ENCODE results near the gene CCDC17. TPM values are rescaled to one million over a fixed set of nuclear protein-coding genes. Genes with fewer than 3 reads are reported as not detected.

CCDC17 gene
- total RNA-seq, 2 experiments from 2014 or later, result 0.62 to 1.0 TPM

GRCh38 chr1:45647248-45648021 lies 23.6 kb upstream of the CCDC17 start:
- Mint-ChIP-seq H3K36me3 (ENCODE audit: low read depth) (peaks cover 4% of the 10 kb centered on the region), H3K27me3 (ENCODE audit: low read depth) (no peaks in the 10 kb centered on the region), H3K4me3 (no peak overlapping the region), H3K27ac (no peak overlapping the region), H3K4me1 (ENCODE audit: low read depth) (peaks cover 3% of the 10 kb centered on the region), H3K9me3 (no peaks in the 10 kb centered on the region)
- no peak for DNase-seq
- CTCF ChIA-PET, result interaction anchor here (0.6 kb wide), 1 partner anchor 117 kb away, joined by 3 read pairs; no protein-coding TSS in a partner anchor
- intact Hi-C loops (cut with micrococcal nuclease), result no loop called here

GRCh38 chr1:45644661-45645060 lies 20.8 kb upstream of the CCDC17 start:
- peaks cover 14% of the 10 kb centered on the region for H3K36me3 Mint-ChIP-seq (ENCODE audit: low read depth)
- H3K27me3 Mint-ChIP-seq (ENCODE audit: low read depth), result no peaks in the 10 kb centered on the region
- H3K9me3 Mint-ChIP-seq, result no peaks in the 10 kb centered on the region
- CTCF ChIA-PET, result interaction anchor here (0.5 to 1.5 kb wide), 2 partner anchors 98 to 132 kb away, joined by 3 to 4 read pairs; no protein-coding TSS in a partner anchor
- peaks cover 3% of the 10 kb centered on the region for H3K4me1 Mint-ChIP-seq (ENCODE audit: low read depth)
- H3K27ac Mint-ChIP-seq, result no peak overlapping the region
- intact Hi-C loops (cut with micrococcal nuclease), result no loop called here
- no peak for DNase-seq
- no peak overlapping the region for H3K4me3 Mint-ChIP-seq

- DNase-seq, result no peak
- no peaks in the 10 kb centered on the region for H3K27me3 Mint-ChIP-seq (ENCODE audit: low read depth)
- H3K36me3 Mint-ChIP-seq (ENCODE audit: low read depth), result peaks cover 14% of the 10 kb centered on the region
- CTCF ChIA-PET, result interaction anchor here (0.5 to 1.1 kb wide), 2 partner anchors 12 to 99 kb away, joined by 3 to 4 read pairs; no protein-coding TSS in a partner anchor
- no peaks in the 10 kb centered on the region for H3K9me3 Mint-ChIP-seq
- peaks cover 3% of the 10 kb centered on the region for H3K4me1 Mint-ChIP-seq (ENCODE audit: low read depth)
- intact Hi-C loops (cut with micrococcal nuclease), result no loop called here
- no peak overlapping the region for H3K27ac Mint-ChIP-seq
- no peak overlapping the region for H3K4me3 Mint-ChIP-seq
These were observed 20.1 kb upstream of the CCDC17 start for GRCh38 chr1:45643978-45644377.

- Mint-ChIP-seq H3K9me3 (no peaks in the 10 kb centered on the region), H3K27ac (no peak overlapping the region), H3K36me3 (ENCODE audit: low read depth) (peaks cover 14% of the 10 kb centered on the region), H3K27me3 (ENCODE audit: low read depth) (no peaks in the 10 kb centered on the region), H3K4me1 (ENCODE audit: low read depth) (peaks cover 3% of the 10 kb centered on the region), H3K4me3 (no peak overlapping the region)
- CTCF ChIA-PET, result interaction anchor here (1.1 kb wide), 1 partner anchor 13 kb away, joined by 3 read pairs; no protein-coding TSS in a partner anchor
- no peak for DNase-seq
- intact Hi-C loops (cut with micrococcal nuclease), result no loop called here
These were observed 19.5 kb upstream of the CCDC17 start for GRCh38 chr1:45643321-45643720.

GRCh38 chr1:45640293-45640692 lies 16.4 kb upstream of the CCDC17 start:
- no peak for DNase-seq
- no peak overlapping the region for H3K27ac Mint-ChIP-seq
- no peak overlapping the region for H3K4me3 Mint-ChIP-seq
- H3K4me1 Mint-ChIP-seq (ENCODE audit: low read depth), result no peaks in the 10 kb centered on the region
- H3K27me3 Mint-ChIP-seq (ENCODE audit: low read depth), result no peaks in the 10 kb centered on the region
- H3K9me3 Mint-ChIP-seq, result no peaks in the 10 kb centered on the region
- peaks cover 12% of the 10 kb centered on the region for H3K36me3 Mint-ChIP-seq (ENCODE audit: low read depth)
- intact Hi-C loops (cut with micrococcal nuclease), result no loop called here
- CTCF ChIA-PET, result no interaction called here

- Mint-ChIP-seq H3K9me3 (no peaks in the 10 kb centered on the region), H3K4me1 (ENCODE audit: low read depth) (no peaks in the 10 kb centered on the region), H3K36me3 (ENCODE audit: low read depth) (peaks cover 14% of the 10 kb centered on the region), H3K27me3 (ENCODE audit: low read depth) (no peaks in the 10 kb centered on the region), H3K4me3 (no peak overlapping the region), H3K27ac (no peak overlapping the region)
- CTCF ChIA-PET, result no interaction called here
- intact Hi-C loops (cut with micrococcal nuclease), result no loop called here
- no peak for DNase-seq
These were observed 11.4 kb upstream of the CCDC17 start for GRCh38 chr1:45635211-45635610.

GRCh38 chr1:45630429-45630828 lies 6.6 kb upstream of the CCDC17 start:
- CTCF ChIA-PET, result no interaction called here
- peaks cover 25% of the 10 kb centered on the region for H3K36me3 Mint-ChIP-seq (ENCODE audit: low read depth)
- H3K9me3 Mint-ChIP-seq, result no peaks in the 10 kb centered on the region
- peak overlapping the region; percentile 38 for H3K27ac Mint-ChIP-seq
- DNase-seq, result no peak
- H3K4me3 Mint-ChIP-seq, result no peak overlapping the region
- intact Hi-C loops (cut with micrococcal nuclease), result no loop called here
- no peaks in the 10 kb centered on the region for H3K4me1 Mint-ChIP-seq (ENCODE audit: low read depth)
- H3K27me3 Mint-ChIP-seq (ENCODE audit: low read depth), result no peaks in the 10 kb centered on the region

- no peaks in the 10 kb centered on the region for H3K4me1 Mint-ChIP-seq (ENCODE audit: low read depth)
- no peak for DNase-seq
- CTCF ChIA-PET, result no interaction called here
- peaks cover 26% of the 10 kb centered on the region for H3K36me3 Mint-ChIP-seq (ENCODE audit: low read depth)
- H3K4me3 Mint-ChIP-seq, result no peak overlapping the region
- no peak overlapping the region for H3K27ac Mint-ChIP-seq
- no peaks in the 10 kb centered on the region for H3K9me3 Mint-ChIP-seq
- intact Hi-C loops (cut with micrococcal nuclease), result no loop called here
- no peaks in the 10 kb centered on the region for H3K27me3 Mint-ChIP-seq (ENCODE audit: low read depth)
These were observed 5.2 kb upstream of the CCDC17 start for GRCh38 chr1:45629035-45629434.

- intact Hi-C loops (cut with micrococcal nuclease), result no loop called here
- Mint-ChIP-seq H3K36me3 (ENCODE audit: low read depth) (peaks cover 20% of the 10 kb centered on the region), H3K27ac (no peak overlapping the region), H3K9me3 (no peaks in the 10 kb centered on the region), H3K27me3 (ENCODE audit: low read depth) (no peaks in the 10 kb centered on the region), H3K4me1 (ENCODE audit: low read depth) (peaks cover 3% of the 10 kb centered on the region), H3K4me3 (no peak overlapping the region)
- DNase-seq, result no peak
- CTCF ChIA-PET, result no interaction called here
These were observed 1.1 kb downstream of the CCDC17 start for GRCh38 chr1:45622524-45623394.

GRCh38 chr1:45621895-45622523 lies 1.8 kb downstream of the CCDC17 start:
- H3K4me1 Mint-ChIP-seq (ENCODE audit: low read depth), result peaks cover 5% of the 10 kb centered on the region
- H3K27ac Mint-ChIP-seq, result no peak overlapping the region
- no peaks in the 10 kb centered on the region for H3K9me3 Mint-ChIP-seq
- DNase-seq, result no peak
- intact Hi-C loops (cut with micrococcal nuclease), result no loop called here
- peaks cover 18% of the 10 kb centered on the region for H3K36me3 Mint-ChIP-seq (ENCODE audit: low read depth)
- no peak overlapping the region for H3K4me3 Mint-ChIP-seq
- H3K27me3 Mint-ChIP-seq (ENCODE audit: low read depth), result no peaks in the 10 kb centered on the region
- CTCF ChIA-PET, result no interaction called here

GRCh38 chr1:45621501-45621836 lies 2.4 kb downstream of the CCDC17 start:
- Mint-ChIP-seq H3K36me3 (ENCODE audit: low read depth) (peaks cover 19% of the 10 kb centered on the region), H3K27me3 (ENCODE audit: low read depth) (no peaks in the 10 kb centered on the region), H3K9me3 (no peaks in the 10 kb centered on the region), H3K4me3 (no peak overlapping the region), H3K27ac (no peak overlapping the region), H3K4me1 (ENCODE audit: low read depth) (peaks cover 6% of the 10 kb centered on the region)
- no peak for DNase-seq
- CTCF ChIA-PET, result no interaction called here
- intact Hi-C loops (cut with micrococcal nuclease), result no loop called here

Data from activated naive CD4-positive, alpha-beta T cell treated with anti-CD3 and anti-CD28 coated beads for 36 hours (primary cell).